ENCODE results near the gene HDHD5. TPM values are rescaled to one million over a fixed set of nuclear protein-coding genes. Genes with fewer than 3 reads are reported as not detected.

Gene HDHD5
- total RNA-seq, result 13.3 and 19.5 TPM in 2 replicates

DNA sequence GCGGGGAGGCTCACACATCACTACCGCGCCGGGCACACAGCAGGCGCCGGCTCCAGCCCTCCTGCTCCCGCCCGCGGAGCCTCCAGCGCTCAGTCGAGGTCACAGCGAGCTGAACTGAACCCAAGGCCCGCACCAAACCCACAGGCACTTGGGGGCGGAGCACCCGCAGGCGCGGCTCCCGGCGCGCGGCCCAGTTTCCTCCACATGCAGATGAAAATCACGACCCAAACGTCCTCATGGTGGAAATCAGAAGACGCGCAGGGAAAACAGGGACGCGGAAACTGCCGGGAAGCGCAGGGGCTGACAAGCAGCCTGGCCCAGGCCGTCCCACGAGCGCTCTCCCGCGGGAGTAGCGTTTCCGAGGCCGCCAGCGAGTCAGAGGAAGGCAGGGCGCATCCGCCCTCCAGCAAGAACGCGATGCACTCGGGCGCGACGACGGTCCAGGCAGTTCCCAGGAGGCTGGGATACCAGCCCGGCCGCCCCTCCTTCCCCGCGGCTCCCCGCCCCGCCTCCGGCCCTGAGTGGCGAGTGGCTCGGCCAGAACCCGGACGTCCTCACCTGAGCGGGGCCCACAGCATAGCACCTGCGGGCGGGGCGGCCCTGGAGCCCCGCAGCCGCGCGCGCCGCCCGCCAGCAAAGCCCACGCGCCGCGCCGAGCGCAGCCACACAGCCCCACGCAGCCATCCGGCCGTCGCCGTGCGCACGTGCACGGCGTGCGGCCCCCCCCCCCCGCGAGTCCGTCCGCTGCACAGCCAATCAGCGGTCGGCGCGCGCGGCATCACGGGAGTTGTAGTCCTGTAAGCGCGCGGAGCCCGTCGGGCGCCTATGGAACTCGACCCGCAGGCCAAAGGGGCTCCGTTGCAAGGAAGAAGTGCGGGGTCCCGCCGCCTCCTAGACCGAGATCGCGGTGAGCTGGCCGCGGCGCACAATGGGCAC is at the start of gene HDHD5:
Gene HDHD5, minus strand, starts transcription at position 710 of the 936 bp plus-strand sequence. Its CDS starts 26 bp downstream, at position 684.

DNA sequence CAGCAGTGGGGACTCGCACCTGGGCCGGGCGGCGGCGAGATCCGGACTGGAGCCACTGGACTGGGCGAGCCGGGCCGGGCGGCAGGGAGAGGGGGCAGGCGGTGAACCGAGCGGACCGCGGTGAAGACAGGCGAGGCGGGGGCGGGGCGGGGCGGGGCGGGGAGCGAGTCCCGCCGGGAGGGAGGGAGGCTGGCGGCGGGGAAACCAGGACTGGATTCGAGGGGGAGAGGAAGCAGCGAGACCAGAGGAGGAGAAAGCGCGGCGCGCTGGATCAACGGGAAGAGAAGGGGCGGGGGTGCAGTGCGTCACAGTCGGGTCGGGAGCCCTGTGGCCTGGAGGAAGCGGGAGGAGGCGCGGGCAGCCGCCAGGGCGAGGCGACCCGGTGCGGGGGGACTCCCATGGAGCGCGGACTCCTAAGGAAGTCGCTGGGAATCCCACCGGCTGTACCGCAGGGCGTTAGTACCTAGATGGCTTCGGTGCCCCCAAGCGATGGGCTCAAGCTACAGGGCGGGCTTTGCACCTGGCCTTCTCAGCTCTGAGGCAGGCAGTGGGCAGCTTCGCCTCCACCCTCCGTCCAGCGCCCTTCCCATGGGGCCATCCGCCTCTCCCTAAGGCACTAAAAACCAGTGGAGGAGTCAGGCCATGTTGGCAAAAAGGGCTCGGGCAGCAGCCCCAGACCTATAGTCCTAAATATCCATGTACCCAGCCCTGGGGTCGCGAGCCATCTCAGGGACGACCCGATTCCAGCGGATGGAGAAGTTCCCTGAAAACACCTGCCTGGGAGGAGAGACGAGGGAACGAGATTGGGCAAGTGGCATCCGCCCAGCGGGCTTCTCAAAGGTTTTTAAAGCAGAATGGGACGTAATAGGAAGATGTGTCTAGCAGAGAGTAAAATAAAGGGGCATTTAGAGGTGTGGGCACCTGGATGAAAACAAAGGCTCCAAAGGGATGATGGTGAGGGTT is 37.6 kb downstream of the HDHD5 start, which contains the start of gene TMEM121B:
Gene TMEM121B, minus strand, starts transcription at position 128 of the 963 bp plus-strand sequence. CDS start 233 bp downstream, outside the sequence.

Other genes with a start within 250 kb of the HDHD5 start
- gene GAB4, start 151.1 kb downstream of the HDHD5 start, total RNA-seq, result not detected in 2 replicates
- gene IL17RA, start 74.3 kb downstream of the HDHD5 start, total RNA-seq, result 2.8 and 3.7 TPM in 2 replicates
- gene TMEM121B, start 37.9 kb downstream of the HDHD5 start, total RNA-seq, result 0.09 TPM in 1 of 2 replicates, not detected in the other
- gene ADA2, start 60.2 kb upstream of the HDHD5 start, total RNA-seq, result 13.1 and 13.6 TPM in 2 replicates
- not detected in 2 replicates for gene CECR2, start 210.2 kb upstream of the HDHD5 start, total RNA-seq

All from bronchial smooth muscle cell (primary cell).